ENCODE results near the gene TFAM. TPM values are rescaled to one million over a fixed set of nuclear protein-coding genes. Genes with fewer than 3 reads are reported as not detected.

The TFAM gene
- total RNA-seq, 1 donor from 2014 or later = 46.9 TPM

- Mint-ChIP-seq H3K36me3 (peaks cover 2% of the 10 kb centered on the region), H3K27me3 (ENCODE audit: low read depth) (no peaks in the 10 kb centered on the region), H3K9me3 (no peaks in the 10 kb centered on the region), H3K4me1 (peaks cover 10% of the 10 kb centered on the region), H3K27ac (no peak overlapping the region), H3K4me3 (no peak overlapping the region)
- no peak for DNase-seq (ENCODE audit: low spot score in 2 of 2, unreplicated experiment in 2 of 2)
- TF ChIP-seq CTCF (IDR thresholded peaks at IDR 0.05; ENCODE audit: unreplicated experiment) = no peak
Measured at GRCh38 chr10:58373442-58373827, 11.8 kb upstream of the TFAM start.

DNA sequence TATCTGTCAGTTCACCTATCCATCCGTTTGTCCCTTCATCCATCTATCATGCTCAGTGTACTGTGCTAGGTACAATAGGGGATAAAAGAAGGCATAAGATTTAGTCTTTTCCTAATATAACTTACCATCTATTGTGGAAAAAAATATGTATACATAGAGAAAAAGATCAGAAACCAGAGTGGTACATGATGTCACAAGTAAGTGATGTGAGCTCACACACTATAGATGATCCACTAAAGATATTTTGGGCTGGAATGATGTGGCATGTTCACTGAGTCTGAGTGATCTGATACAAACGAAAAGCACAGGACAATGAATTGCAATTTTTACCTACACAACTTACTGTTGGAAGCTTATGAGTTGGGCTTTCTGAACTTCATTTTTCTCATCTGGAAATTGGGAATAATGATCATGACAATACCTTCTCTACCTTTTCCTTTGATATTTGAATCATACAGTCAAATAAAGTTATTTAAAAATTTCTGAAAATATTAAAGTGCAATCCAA, 2.7 kb upstream of the TFAM start:
- TF ChIP-seq CTCF (IDR thresholded peaks at IDR 0.05; ENCODE audit: unreplicated experiment) = no peak
- H3K27ac Mint-ChIP-seq = no peak overlapping the region
- no peak overlapping the region for H3K4me3 Mint-ChIP-seq
- DNase-seq (ENCODE audit: low spot score in 2 of 2, unreplicated experiment in 2 of 2) = no peak
- peaks cover 3% of the 10 kb centered on the region for H3K36me3 Mint-ChIP-seq
- H3K9me3 Mint-ChIP-seq = no peaks in the 10 kb centered on the region
- no peaks in the 10 kb centered on the region for H3K27me3 Mint-ChIP-seq (ENCODE audit: low read depth)
- H3K4me1 Mint-ChIP-seq = peaks cover 17% of the 10 kb centered on the region

GRCh38 chr10:58384095-58384494, 1.1 kb upstream of the TFAM start:
- no peak for TF ChIP-seq CTCF (IDR thresholded peaks at IDR 0.05; ENCODE audit: unreplicated experiment)
- Mint-ChIP-seq H3K4me1 (peaks cover 17% of the 10 kb centered on the region), H3K9me3 (no peaks in the 10 kb centered on the region), H3K27ac (no peak overlapping the region), H3K27me3 (ENCODE audit: low read depth) (no peaks in the 10 kb centered on the region), H3K4me3 (peak overlapping the region; percentile 95), H3K36me3 (peaks cover 5% of the 10 kb centered on the region)
- no peak for DNase-seq (ENCODE audit: low spot score in 2 of 2, unreplicated experiment in 2 of 2)

DNA sequence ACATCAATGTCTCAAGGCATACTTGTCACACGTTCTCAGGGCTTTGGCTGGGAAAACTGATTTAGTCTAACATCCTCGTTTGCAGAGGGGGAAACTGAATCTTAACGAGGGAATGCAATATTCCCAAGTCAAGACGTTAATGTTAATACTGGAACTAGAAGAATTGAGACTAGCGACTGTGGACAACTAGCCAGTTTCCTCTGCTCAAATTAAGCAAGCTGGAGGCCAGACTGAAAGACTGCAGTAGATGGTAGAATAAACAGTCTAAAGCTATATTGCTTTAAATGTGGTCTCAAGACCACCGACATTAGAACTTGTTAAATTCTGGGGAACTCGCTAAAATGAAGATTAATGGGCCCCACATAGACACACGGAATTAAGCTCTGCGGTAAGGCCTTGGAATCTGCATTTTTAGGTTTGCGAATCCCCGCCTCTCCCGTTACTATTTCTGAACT, 639 bp upstream of the TFAM start:
- Mint-ChIP-seq H3K9me3 (no peaks in the 10 kb centered on the region), H3K4me1 (peaks cover 17% of the 10 kb centered on the region), H3K27me3 (ENCODE audit: low read depth) (no peaks in the 10 kb centered on the region), H3K27ac (peak overlapping the region; percentile 97), H3K36me3 (peaks cover 5% of the 10 kb centered on the region), H3K4me3 (peak overlapping the region; percentile 95)
- no peak for DNase-seq (ENCODE audit: low spot score in 2 of 2, unreplicated experiment in 2 of 2)
- no peak for TF ChIP-seq CTCF (IDR thresholded peaks at IDR 0.05; ENCODE audit: unreplicated experiment)

DNA sequence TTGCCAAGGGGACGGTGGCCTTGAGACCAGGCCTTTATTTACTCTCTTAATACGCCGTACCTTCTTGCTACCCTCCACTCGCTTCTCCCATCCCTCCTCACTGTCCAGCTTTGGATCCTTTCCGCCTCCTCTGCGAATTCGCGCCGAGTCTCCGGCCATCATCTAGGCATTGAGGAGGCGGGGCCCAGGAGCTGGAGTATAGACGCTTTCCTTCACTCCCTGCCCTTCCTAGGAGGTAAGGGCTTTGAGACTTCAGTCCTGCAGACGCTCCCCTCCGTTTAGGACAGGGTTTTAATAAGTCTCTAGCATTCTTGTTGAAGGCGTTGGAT, 538 bp downstream of the TFAM start:
- H3K27me3 Mint-ChIP-seq (ENCODE audit: low read depth) = no peaks in the 10 kb centered on the region
- peak overlapping the region; percentile 95 for H3K4me3 Mint-ChIP-seq
- peaks cover 17% of the 10 kb centered on the region for H3K4me1 Mint-ChIP-seq
- peaks cover 7% of the 10 kb centered on the region for H3K36me3 Mint-ChIP-seq
- DNase-seq (ENCODE audit: low spot score in 2 of 2, unreplicated experiment in 2 of 2) = peak; percentile 19 to 54
- H3K9me3 Mint-ChIP-seq = no peaks in the 10 kb centered on the region
- peak overlapping the region; percentile 97 for H3K27ac Mint-ChIP-seq
- no peak for TF ChIP-seq CTCF (IDR thresholded peaks at IDR 0.05; ENCODE audit: unreplicated experiment)

DNA sequence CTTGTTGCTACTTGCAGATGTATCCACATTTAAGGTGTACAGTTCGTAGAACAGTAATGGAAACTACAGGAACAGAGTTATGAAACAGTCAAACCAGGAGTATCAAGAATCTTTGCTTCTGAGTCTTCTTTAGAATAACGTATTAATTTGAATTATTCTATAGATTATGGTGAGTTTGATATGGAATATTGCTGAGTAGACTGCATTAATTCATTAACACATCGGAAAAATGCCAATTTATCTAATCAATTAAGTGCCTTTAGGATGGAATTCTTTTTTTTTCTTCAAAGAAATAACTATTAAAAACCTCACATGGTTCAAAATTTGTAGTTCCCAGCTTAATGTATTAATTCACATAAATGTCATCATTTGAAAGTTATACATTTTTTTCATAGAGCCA, 3.8 kb downstream of the TFAM start:
- no peak for DNase-seq (ENCODE audit: low spot score in 2 of 2, unreplicated experiment in 2 of 2)
- no peak for TF ChIP-seq CTCF (IDR thresholded peaks at IDR 0.05; ENCODE audit: unreplicated experiment)
- Mint-ChIP-seq H3K4me1 (peaks cover 17% of the 10 kb centered on the region), H3K9me3 (no peaks in the 10 kb centered on the region), H3K36me3 (peaks cover 17% of the 10 kb centered on the region), H3K27me3 (ENCODE audit: low read depth) (no peaks in the 10 kb centered on the region), H3K27ac (no peak overlapping the region), H3K4me3 (no peak overlapping the region)

Data from mesothelial cell of epicardium (in vitro differentiated cells).